ENCODE measurements around the gene TUBB4B.

The TUBB4B gene

DNA sequence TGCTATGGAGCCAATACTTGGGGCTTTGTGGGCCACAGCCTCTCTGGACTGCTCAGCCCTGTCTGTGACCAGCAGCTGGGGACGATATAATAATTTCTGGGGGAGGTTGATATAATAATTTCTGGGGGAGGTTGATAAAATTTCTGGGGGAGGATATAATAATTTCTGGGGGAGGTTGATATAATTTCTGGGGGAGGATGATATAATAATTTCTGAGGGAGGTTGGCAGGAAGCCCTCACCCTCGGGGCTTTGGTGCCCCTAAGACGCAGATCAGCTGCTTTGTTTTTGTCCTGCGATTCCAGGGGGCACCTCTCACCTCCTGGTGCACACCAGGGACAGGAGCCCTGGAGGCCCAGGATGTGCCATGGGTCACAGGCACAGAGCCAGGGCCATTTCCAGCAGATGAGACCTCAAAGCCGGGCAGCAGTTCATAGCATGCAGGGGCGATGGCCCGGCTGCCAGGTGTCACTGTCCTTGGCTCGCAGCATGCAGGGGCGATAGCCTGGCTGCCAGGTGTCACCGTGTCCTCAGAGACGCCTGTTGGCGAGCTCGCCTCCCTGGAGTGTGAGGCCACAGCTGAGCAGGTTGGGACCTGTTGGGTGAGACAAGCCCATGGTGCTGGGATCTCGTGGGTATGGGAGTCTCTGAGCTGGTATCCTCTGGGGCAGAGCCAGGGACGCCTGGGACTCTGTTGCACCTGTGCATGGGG, 32.7 kb downstream of the TUBB4B start:
- no peak for DNase-seq

DNA sequence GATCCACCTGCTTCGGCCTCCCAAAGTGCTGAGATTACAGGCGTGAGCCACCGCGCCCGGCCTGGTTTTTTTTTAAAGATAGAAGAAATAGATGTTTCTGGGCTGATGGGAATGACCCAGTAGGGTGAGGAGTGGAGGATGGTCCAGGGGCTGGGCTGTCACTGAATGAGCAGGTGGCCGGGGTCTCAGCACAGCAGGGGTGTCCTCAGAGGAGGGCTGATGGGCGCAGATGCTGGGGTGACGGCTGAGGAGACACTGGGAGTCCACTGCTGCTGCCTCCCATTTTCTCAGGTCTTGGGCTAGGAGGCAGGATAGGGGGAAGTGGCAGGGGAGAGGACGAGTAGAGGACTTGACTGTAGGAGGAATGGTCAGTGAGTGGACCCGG, 34.1 kb downstream of the TUBB4B start:
- no peak for DNase-seq

DNA sequence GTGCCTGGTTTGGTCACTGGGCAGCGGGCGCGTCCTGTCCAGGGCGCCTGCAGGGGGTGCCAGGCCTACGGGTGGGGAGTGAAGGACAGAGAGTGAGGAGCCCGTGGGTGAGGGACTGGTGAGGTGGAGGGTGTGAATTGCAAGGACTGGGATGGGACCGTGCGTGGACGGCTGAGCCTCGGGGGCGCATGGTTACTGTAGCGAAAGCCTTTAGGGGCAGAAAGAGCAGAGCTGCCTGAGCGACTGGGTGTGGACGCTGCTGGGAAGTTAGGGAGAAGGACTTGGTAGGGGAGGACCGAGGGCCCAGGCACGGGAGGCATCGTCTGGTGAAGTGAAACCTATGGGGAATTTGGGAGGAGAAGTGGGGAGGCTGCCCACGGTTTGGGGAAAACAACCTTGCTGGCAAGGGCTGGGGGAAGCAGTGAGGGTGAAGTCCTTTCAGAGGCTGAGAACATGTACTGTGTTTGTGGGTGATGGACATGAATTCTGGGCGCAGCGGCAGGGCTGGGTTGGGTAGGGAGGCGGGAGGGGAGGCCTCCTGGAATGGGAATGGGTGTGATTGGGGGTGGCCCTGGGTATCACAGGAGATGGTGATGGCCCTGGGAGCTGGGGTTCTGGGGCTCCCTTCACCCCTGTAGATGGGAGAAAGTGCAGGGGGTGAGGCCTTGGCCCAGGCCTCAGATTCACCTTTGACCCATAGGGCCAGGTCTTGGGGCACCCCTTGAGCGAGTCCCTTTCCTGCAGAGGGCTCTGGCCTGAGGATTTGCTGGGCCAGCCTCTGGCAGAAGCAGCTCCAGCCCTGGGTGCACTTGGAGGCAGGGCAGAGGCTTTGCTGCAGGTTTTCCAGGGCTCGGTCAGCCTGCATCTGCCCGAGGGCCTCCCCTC, 34.7 kb downstream of the TUBB4B start:
- DNase-seq: no peak

DNA sequence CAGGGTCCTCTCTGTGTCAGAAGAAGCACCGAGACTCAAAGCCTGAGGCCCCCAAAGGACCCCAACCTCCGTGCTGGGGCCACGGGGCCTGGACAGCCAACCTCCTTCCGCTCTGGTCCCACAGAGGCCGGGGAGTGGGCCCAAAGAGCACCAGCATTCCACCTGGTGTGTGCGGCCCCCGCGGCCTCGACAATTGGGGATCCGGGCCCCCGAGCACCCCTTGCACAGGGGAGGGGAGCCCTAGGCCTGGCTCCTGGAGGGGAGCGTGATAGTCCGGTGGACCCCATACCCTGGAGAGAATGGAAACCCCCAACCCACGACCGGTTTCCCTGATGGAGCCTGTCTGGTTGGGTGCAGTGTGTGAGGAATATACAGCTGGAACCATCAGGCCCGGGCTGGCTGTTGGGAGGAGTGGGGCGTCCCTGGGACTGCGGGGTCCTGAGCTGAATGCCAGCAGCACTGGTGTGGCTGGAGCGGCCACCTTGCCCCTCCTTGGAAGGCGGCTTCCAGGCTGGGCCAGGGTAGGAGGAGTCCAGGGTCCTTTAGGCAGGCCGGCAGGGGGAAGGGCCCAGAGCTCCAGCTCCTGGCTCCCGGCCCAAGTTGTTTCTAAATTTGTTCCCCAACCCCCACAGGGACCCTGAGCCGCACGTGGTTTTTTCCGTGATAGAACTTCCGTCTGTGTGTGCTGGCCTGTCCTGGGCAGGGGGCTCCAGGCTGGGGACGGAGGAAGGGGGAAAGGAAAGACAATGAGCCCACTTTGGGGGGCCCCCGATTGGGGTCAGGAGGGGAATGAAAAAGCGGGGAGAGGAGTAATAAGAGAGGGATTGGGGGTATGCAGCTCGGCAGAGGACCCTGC, 35.6 kb downstream of the TUBB4B start:
- DNase-seq: no peak

DNA sequence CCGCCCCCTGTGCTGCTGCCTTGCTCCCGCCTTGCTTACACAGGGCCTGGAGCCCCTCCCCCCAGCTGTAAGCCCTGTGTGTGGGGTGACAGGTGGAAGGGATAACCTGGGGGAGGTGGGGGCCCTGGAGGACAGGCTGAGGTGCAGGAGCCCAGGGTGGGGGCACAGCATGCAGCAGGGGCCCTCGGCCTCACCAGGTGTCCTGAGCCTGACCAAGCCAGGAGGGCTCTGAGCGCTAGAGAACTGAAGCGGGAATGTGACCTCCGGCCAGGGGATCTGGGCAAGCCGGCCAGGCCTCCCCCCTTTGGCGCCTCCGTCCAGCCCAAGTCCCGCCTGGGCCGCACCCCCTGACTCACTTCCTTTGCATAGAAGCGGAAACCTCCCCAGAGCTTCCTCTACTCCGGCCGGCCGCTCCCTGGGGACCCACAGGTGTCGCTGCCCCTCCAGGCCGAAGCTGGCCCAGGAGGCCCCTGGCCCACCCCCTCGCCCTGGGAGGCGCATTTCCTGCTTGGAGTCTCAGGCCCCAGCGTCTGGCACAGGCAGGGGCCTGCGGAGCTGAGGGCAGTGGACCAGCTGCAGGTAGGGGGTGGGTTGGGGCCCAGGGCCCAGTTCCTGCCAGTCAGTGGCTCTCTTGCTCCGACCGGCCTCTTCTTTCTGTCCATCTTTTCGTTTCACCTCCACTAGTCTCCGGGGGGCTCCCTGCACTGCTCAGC, 36.4 kb downstream of the TUBB4B start, which contains the start of gene TOR4A:
TOR4A (plus strand) TSS at position 398 of the 713 bp plus-strand sequence. CDS start 964 bp downstream, outside the sequence.
- no peak for DNase-seq

DNA sequence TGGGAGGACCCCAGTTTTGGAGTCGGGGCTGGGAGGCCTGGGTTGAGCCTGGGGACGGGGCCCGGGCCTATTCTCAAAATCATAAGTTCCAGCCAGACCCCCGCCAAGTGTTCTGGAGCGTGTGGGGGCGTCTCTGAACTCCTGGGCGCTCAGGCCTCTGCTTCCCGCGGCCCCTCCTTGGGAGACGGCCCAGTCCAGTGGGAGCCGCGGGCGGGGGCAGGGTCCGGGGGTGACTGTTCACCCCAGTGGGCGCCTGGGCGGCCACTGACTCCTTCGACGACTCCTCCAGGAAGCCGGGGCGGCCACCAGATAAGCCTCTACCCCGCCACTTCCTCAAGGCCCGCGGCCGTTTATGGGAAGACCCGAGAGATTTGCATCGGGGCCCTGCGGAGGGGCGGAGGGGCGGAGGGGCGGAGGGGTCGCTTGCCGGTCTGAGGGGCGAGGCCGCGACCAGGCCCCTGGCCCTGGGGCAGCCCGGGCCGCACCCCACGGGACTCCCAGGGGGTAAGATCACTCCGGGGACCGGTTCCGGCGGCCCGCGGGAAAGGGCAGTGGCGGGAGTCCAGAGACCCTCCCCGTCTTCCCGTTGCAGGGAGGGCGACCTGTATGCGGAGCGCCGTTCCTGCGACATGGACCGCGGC, 37.1 kb downstream of the TUBB4B start:
- no peak for DNase-seq

DNA sequence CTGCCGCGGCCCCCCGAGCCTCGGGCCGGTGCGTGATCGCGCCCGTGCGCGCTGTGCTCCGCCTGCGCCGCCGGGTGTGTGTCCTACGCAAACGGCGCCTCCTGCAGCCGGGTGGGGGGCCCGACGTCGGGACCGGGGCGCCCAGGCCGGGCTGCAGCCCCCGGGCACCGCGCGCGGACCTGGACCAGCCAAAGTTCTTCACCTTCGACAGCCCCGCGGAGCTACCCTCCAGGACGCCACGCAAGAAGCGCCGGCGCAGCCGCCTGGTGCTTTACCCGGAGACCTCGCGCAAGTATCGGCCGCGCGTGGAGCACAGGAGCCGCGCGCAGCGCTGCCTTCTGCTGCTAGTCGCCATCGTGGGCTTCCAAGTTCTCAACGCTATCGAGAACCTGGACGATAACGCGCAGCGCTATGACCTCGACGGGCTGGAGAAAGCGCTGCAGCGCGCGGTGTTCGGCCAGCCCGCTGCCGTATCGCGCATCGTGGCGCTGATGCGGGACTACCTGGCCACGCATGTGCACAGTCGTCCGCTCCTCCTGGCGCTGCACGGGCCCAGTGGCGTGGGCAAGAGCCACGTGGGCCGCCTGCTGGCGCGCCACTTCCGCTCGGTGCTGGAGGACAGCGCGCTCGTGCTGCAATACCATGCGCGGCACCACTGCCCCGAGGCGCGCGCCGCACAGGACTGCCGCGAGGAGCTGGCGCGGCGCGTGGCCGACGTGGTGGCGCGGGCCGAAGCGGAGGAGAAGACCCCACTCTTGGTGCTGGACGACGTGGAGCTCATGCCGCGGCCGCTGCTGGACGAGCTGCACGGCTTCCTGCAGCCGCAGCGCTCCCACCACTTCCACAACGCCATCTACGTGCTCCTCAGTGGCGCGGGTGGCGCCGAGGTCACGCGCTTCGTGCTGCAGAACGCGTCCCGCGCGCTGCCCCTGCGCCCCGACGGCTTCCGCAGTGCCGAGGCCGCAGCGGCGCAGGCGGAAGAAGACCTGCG, 37.9 kb downstream of the TUBB4B start:
- DNase-seq: no peak

- DNase-seq: no peak
Observed at GRCh38 chr9:137279741-137280473, 38.8 kb downstream of the TUBB4B start.

DNA sequence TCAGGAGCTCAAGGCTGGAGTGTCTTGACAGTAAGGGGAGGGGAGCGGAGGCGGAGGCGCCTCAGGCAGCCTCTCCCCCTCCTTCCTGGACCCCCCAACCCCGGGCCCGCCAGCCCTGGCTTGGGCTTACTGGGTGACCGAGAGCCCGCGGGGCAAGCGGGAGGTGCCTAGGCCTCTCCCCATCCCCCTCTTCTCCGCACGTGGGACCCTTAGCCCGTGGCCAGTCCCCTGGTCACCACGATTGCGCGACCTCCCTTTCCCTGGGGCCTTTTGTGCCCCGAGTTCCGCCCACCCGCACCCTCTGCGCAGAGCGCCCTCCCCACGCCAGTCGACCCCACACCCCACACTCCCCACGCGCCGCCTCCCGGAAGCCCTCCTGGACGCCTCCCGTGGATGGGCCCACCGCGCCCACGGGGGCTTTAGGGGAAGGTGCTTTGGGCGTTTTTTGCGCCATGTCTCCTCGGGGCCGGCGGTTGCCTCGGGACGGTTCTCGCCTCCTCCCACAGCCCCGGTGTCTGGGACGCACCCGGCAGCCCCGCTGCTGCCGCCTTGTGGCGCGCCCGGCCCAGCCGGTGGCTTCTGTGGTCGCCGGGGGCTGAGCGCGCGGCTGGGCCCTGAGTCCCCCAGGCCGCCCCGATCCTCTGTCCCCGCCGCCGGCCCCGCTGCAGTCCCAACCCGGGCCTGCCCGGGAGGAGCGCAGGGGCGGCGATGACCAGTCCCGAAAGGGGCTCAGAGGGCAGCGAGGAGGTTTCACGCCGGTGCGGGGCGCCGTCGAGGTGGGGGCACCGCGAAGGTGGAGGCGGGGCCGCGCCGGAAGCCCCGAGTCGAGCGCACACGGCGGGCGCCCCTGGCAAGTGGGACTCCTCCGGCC, 39.6 kb downstream of the TUBB4B start:
- DNase-seq: no peak

DNA sequence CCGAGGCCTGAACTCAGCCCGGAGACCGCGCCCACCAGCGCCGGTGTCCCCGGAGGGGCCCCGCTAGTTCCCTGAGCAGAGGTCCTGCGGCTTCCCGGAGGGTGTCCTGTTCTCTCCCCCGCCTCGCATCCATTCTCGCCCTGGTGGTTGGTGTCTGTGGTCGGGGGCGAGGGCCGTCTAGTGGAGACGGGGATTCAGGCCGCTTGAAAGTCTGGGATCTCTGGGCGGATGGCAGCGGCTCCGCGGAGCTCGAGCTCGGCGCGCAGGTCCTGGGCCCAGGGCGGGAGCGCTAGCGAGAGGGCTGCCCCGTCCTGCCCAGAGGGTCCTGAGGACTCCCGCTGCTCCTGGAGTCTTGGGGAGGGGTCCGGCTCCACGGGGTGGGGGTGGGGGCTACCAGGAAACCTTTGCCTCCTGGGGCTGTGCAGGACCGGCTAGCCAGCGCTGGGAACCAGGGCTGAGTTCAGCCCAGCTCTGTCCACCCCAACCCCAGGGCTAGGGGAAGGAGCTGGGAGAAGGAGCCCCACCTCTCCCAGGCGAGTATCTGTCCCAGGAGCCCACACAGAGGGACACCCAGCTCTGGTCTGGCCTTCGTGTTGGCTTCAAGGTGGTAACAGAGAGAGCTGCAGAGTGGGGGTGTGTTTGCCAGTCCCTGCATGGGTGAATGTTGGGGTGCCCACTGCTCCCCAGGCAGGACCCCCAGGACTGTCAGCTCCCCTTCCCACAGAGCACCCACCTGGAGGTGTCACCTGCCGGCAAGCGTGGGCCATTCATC, 40.4 kb downstream of the TUBB4B start:
- DNase-seq: no peak

GRCh38 chr9:137286975-137287383, 45.9 kb downstream of the TUBB4B start:
- peak; percentile 47 for DNase-seq

DNA sequence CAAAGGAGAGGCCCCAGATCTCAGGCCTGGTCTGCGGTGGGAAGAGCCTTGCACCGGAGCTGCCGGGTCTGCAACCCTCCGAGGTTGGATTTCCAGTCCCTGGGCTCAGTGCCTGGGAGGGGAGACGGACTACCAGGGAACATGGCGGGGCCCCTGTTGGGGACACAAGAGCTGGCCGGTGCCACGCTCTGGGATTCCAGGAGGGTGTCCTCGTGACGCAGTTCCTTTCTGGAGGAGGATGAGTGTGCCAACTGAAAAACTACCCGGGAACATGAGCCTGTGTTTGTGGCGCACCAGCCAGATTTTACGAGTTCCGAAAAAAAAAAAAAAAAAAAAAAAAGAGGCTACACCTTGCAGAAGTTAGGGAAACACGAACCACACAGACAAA, 52.0 kb downstream of the TUBB4B start:
- no peak for DNase-seq
